GM12874 (cell line): ENCODE data around the gene DUSP10.

ENCODE experiments used
- TF ChIP-seq, protein P1 (sequence below): IDR thresholded peaks from 2 replicates; pipeline ENCODE4 v1.5.1; 2011; ENCODE audit warnings: low read depth, mild to moderate bottlenecking, control low read depth, low read length, moderate library complexity; ENCODE audit not compliant: insufficient read depth

The DUSP10 gene

DNA sequence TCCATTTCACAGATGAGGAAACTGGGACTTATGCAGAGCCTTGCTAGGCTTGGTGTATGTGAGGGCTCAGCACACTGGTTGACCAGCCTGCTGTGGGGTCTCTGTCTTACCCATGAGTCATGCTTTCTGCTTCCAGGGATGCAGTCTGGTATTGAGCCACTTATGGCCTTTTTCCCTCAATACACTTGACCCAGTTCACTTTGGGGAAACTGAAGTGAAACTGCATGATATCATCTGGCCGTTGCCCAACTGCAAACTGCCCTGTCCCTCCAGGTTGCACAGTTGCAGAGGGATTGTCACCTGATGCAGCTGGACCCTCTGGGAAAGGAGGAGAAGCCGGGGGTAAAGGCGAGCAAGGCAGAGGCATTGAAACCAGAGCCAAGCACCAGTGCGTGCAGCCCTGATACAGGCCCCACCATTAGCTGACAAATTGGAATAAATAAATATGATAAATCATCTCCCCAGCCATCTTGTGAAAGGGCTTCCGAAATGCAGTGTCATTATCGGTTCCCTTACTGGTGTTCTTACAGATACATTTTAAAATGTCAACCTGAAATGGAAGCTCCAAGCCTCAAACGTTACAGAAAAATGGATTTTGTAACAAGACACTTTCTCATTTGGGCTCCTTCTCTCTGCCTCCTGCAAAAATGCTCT, 39.3 kb upstream of the DUSP10 start:
- TF ChIP-seq, protein P1, sequence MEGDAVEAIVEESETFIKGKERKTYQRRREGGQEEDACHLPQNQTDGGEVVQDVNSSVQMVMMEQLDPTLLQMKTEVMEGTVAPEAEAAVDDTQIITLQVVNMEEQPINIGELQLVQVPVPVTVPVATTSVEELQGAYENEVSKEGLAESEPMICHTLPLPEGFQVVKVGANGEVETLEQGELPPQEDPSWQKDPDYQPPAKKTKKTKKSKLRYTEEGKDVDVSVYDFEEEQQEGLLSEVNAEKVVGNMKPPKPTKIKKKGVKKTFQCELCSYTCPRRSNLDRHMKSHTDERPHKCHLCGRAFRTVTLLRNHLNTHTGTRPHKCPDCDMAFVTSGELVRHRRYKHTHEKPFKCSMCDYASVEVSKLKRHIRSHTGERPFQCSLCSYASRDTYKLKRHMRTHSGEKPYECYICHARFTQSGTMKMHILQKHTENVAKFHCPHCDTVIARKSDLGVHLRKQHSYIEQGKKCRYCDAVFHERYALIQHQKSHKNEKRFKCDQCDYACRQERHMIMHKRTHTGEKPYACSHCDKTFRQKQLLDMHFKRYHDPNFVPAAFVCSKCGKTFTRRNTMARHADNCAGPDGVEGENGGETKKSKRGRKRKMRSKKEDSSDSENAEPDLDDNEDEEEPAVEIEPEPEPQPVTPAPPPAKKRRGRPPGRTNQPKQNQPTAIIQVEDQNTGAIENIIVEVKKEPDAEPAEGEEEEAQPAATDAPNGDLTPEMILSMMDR = no peak

DNA sequence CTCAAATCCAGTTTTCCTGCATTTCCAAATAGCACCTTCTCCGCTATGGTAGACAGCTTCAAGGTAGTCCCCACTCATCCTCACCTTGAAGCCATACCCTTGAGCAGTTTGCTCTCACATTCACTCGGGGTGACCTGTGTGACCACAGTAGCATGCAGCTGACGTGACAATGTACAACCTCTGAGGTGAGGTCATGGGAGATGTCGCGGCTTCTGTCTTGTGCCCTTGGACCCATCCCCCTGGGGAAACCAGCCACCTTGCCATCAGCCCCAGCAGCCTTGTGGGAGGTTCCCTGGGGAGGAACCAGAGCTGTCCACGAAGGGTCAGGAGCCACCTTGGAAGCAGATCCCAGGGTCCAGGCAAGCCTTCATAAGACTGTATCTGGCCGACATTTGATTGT, 38.3 kb upstream of the DUSP10 start:
- TF ChIP-seq, protein P1 = no peak

DNA sequence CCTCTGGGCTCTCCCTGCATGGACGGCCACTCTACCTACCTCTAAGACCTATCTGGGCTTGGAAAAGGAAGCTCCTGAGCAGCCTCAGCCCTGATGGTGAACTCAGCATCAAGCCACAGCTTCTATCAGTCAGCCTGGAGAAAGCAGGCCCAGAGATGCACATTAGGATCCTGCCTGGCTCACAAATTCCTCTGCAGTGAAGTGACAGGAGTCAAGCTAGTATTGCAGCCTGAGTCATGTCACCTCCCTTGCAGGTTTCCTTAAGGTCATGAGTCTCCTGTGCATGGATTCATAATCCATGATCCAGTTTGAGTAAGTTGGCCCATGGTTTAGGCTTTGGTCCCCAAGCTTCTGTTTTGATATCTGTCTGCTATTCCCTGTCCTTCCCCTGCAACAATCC, 37.9 kb upstream of the DUSP10 start:
- TF ChIP-seq, protein P1 = no peak

DNA sequence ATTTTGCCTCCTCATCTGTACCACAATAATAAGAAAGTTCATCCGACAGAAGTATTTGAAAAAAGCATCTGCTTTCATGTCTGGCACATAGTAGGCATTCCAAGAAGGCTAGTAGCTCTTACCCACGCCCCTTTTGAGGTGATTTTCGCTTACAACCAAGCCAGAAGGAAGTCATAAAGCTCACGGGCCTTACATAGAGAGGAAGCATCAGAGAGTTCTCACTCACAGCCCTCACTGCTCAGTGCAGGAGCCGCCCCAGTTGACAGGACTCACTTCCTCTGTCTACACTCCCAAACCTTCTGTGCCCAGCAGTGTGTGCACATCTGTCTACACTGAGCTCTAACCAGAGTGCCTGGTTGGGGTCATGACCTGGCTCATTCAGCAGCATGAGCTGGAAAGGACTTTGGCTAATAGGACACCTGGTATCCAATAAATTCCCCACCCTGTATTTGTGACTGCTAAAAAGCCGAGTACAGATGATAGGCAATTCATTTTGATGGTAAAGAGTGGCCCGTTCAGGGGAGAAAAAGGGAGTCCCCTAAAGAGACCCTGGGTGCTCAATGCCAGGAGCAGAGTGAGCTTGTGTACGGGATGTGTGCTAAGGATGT, 36.8 kb upstream of the DUSP10 start:
- TF ChIP-seq, protein P1 = no peak

DNA sequence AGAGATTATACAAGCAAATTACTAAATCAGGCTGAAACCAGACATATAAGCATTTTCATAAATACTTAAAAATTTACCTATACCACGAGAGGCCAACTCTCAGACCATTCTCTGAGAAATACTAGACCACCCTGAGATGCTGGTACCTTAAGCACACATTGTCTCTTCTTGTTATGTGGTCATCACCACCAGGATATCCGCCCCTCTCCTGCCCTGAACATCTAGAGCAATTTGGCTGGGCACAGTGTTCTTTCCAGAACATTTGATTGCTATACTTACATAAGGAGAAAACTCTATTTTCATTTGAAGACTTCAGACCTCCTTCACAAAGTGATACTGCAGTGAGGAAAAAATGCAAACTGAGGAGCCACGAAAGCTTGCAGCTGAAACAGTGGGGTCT, 36.2 kb upstream of the DUSP10 start:
- TF ChIP-seq, protein P1 = no peak

DNA sequence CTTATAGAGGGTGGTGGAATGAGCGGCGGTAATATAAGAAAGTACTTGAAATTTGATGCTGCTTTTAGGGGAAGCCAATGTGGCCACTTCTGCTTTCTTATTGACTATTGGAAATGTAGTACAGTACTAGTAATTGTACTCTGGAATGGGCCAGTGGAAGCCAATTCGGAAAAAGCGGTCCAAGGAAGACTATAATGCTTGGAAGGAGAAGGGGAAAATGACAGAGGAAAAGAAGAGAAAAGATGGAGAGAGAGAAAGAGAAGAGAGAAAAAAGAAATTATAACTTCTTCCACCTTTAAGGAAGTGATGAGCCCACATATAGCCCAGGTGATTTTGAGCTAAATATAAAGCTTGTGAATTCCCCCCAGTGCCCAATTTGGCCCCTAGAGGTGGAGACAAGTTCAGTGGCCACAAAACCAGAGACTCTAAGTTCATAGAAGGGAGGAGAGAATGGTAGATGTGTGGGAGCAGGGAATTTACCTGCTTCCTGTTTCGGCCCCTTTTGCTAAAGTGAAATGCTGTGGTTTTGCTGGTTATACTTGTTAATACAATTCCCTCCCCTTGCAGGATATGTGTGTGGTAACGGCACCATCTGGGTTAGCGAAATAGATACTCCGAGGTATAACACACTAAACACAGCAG, 35.7 kb upstream of the DUSP10 start:
- TF ChIP-seq, protein P1 = 0 out of 2 replicates have a peak, but pooled peaks have one; percentile 8

DNA sequence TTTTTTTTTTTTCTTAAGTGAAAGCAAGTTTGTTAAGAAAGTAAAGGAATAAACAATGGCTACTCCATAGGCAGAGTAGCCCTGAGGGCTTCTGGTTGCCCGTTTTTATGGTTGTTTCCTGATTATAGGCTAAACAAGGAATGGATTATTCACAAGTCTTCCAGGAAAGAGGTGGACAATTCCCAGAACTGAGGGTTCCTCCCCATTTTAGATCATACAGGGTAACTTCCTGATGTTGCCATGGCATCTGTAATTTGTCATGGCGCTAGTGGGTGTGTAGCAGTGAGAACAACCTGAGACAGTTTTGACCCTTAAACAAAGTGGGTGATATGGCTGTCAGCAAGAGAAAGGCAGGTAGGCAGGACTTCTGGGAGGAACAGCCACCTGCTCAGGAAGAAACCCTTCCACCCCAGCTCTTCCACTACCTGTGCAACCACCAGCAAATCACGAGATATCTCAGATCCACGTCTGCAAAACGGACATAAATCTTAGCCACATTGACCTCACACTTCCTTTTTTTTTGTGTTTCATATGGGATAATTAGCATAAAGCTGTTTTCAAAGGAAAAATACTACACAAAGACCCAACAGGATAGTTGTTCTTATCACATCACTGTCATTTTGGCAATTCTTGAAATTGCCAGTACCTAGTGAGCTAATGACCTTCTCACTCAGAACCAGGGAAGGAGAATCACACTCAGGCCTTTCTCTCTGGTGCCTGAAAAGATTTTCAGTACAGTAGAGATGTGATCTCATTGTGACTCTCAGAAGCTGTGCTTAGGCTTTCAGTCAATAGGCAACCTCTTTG, 34.8 kb upstream of the DUSP10 start:
- TF ChIP-seq, protein P1 = no peak
